Caki2 (cell line): Measurements from ENCODE around the gene ZAR1. TPM values are rescaled to one million over a fixed set of nuclear protein-coding genes. Genes with fewer than 3 reads are reported as not detected.
"Not testable (repeated sequence)": the region's sequence is repeated elsewhere in the genome, so short reads cannot be mapped to it uniquely, and the experiment has no call there.

Experiments
- DNase-seq: peaks from one replicate; pipeline ENCODE4 v3.0.0-alpha.2; 2015; ENCODE audit warnings: low read depth
- in situ Hi-C: cut with HindIII; loops from 2 replicates; pipeline ENCODE4 v1.10.0; 2016; ENCODE audit warnings: low sequenced_read_pairs, low pct_unique_long_range_greater_than_20kb, mixed read lengths
- total RNA-seq: library from RNA; depleted of rRNA; stranded (reverse); fragments of >200 nt; shearing (Covaris generic); gene quantifications from 2 replicates; pipeline ENCODE4 v1.2.3, GENCODE V29; 2014; ENCODE audit warnings: low replicate concordance; rRNA removed

ZAR1 gene, protein sequence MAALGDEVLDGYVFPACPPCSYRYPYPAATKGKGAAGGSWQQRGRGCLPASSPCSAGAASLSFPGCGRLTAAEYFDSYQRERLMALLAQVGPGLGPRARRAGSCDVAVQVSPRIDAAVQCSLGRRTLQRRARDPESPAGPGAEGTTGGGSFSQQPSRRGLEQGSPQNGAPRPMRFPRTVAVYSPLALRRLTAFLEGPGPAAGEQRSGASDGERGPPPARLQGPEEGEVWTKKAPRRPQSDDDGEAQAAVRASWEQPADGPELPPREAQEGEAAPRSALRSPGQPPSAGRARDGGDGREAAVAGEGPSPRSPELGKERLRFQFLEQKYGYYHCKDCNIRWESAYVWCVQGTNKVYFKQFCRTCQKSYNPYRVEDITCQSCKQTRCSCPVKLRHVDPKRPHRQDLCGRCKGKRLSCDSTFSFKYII
- not detected in 2 replicates for total RNA-seq

DNA sequence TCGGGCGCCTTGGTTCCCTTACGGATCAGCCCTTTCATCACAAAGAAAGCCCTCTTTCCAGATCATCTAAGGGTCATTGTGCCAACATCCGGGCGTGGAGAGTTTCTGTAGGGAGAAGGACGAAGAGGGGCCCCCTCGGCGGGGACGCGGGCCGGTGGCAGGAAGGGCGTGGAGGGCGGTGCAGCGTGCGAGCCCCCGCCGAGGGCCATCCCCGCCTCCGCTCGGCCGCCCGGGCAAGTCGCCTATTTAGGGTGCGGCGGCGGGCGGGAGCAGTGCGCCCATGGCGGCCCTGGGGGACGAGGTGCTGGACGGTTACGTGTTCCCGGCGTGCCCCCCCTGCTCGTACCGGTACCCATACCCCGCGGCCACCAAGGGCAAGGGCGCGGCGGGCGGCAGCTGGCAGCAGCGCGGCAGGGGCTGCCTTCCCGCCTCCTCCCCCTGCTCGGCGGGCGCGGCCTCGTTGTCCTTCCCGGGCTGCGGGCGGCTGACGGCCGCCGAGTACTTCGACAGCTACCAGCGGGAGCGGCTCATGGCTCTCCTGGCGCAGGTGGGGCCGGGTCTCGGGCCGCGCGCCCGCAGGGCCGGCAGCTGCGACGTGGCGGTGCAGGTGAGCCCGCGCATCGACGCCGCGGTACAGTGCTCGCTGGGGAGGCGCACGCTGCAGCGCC, at the start of gene ZAR1:
Gene ZAR1, plus strand, starts transcription at position 241 of the 668 bp plus-strand sequence. Its CDS starts 40 bp downstream, at position 281.
- in situ Hi-C loops = no loop called here
- DNase-seq = no peak

DNA sequence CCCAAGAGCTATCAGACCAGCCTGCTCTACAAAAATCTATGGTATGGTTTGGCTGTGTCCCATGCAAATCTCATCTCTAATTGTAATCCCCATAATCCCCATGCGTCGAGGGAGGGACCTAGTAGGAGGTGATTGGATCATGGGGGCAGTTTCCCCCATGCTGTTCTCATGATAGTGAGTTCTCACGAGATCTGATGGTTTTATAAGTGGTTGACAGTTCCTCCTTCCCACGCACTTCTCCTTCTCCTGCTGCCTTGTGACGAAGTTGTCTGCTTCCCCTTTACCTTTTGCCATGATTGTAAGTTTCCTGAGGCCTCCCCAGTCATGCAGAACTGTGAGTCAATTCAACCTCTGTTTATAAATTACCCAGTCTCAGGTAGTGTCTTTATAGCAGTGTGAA, 49.1 kb upstream of the ZAR1 start:
- in situ Hi-C loops, DNase-seq: not testable (repeated sequence)

DNA sequence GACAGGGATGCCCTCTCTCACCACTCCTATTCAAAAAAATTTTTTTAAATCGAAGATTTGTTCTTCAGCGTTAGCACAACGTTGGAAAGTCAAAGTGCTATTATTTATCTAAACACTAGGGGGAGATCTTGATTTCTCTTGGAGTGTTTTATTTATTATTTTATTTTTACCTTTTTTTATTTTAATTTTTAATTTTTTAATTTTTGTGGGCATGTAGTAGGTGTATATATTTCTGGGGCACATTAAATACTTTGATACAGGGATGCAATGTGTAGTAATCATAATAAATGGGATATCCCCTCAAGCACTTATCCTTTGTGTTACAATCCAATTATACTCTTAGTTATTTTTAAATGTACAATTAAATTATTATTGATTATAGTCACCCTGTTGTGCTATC, 44.3 kb upstream of the ZAR1 start:
- in situ Hi-C loops = no loop called here
- DNase-seq = no peak

DNA sequence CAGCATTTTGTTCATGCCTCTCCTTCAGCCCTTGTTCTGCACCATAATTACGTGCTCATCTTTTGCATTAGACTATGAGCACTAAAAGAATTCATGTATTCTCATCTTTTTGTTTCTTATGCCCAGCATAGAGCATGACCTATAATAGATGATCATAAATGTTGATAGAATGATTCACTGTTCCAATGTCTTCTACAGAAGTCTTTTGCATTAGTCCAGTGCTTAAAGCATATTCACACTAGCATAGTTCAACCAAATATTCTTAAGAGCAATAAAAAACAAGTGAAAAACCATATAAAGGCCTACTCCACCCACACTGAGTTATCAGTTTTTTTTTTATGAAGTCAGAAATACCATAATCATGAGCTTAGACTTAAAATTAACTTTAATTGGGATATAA, 43.4 kb upstream of the ZAR1 start:
- no peak for DNase-seq
- in situ Hi-C loops = no loop called here

DNA sequence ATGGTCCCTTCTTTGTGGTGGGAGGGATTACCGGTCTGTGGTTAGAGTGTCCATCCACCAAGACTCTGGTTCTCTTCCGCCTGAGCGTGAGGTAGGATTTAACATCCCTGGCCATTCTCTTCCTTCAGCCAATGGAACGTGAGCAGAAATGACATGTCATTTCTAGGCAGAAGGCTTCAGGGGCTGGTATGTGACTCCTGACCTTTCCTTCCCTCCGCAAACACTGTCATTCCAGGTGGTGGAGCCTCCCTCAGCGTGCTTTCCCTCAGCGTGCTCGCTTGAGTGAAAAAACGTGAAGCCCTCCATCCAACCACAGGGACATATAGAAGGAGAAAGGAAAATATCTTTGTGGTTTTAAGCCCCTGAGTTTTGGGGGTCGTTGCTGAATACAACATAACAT, 40.9 kb upstream of the ZAR1 start:
- in situ Hi-C loops = no loop called here
- no peak for DNase-seq

DNA sequence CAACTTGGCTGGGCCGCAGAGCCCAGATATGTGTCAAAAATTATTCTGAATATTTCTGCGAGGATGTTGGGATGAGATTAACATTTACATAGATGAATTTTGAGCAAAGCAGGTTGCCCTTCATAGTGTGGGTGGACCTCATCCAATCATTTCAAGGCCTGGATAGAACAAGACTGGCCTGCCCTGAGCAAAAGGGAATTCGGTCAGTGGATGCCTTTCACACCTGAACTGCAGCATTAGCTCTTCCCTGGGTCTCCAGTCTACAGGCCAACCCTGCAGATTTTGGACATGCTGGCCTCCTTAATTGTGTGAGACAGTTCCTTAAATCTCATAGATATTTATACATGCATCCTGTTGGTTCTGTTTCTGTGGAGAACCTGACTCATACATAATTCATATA, 39.3 kb upstream of the ZAR1 start:
- in situ Hi-C loops = no loop called here
- no peak for DNase-seq

DNA sequence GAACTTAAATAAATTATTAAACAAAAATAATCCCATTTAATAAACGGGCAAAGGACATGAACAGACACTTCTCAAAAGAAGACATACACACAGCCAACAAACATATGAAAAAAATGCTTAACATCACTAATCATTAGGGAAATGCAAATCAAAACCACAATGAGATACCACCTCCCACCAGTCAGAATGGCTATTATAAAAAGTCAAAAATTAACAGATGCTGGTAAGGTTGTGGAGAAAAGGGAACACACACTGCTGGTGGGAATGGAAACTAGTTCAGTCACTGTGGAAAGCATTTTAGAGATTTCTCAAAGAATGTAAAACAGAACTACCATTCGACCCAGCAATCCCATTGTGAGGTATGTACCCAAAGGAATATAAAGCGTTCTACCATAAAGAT, 38.4 kb upstream of the ZAR1 start:
- DNase-seq, in situ Hi-C loops: not testable (repeated sequence)

DNA sequence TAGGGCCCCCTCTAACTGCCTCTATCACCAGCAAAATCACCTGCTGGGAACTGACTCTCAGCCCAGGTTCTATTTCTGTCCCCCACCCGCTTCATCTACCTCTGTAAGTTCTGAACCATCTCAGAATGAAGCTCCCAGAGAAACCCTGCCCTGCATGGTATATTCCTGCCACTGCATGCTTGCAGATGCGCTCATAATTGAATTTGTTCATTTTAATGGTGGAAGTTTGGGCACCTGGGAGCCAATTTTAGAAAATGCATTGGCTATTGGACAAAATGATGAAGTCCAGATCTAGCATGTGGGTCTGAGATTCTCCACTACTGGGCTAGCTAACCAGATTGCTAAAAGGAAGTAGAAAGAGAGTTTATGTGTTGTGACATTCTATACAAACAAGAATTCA, 35.5 kb upstream of the ZAR1 start:
- in situ Hi-C loops = no loop called here
- no peak for DNase-seq

DNA sequence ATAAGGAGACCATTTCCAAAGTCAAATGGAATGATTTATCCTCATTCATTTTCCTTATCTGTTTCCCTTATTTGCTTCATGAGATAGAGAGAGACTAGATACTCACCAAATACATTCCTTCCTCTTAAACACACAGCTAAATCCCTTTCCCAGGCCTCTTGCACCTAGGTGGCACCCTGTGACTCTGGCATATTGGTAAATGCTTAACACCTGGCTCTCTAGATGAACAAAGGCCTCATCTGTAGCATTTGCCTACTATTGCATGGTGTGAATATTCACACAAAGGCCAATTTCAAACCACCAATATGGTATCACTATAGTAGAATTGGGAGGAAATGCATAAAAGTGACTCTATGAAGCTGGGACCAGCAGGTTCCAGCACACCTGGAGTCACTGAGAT, 29.1 kb upstream of the ZAR1 start:
- in situ Hi-C loops = no loop called here
- no peak for DNase-seq

DNA sequence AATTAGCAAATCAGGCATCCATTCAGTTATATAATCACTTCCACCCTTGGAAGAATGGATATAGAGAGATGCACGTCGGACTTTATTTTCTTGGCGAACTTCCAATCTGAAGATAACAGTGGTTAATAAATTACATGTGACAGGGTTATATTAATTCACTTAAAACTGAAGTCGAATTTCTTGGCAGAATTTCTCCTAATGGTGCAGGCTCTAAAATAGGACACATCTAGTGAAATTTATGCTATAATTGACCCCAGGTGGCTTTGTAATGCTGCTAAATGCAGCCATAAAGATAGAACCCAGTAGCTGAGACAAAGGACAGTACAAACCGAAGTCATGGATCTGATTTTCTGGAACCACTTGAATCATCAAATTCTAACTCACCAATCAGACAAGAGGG, 27.7 kb upstream of the ZAR1 start:
- no peak for DNase-seq
- in situ Hi-C loops = no loop called here

DNA sequence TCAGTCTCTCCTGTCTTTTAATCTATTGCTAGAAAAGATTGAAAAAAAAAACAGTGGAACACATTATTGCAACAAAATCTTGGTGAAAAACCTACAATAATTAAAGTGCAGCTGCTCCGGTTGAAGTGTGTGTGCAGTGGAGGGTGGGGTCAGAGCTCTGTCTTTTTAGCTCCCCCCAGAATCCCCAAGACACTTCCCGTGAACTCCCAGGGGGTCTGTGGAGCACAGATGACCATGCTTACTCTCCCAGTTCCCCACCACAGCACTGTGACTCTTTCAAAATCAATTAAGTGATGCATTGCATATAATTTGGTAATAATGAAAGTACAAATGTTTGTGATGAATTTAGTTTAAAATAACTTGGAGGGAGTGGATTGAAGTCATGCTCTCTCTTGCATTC, 22.6 kb upstream of the ZAR1 start:
- in situ Hi-C loops = no loop called here
- no peak for DNase-seq

DNA sequence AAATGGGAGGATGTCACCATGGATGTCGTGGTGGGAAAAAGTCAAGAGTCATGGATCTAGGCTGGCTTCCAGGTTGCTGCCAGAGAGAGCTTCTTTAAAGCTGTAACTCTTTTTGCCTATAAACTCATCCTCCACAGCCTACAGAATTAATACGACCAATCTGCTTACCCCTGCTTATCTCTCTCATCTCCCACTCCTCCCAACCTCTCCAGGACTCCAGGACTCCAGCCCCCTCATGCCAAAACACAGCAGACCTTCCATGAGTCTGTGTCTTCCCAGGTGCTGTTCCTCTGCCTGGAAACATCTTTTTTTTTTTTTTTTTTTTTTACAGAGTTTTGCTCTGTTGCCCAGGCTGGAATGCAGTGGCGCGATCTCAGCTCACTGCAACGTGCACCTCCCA, 22.2 kb upstream of the ZAR1 start:
- no peak for DNase-seq

DNA sequence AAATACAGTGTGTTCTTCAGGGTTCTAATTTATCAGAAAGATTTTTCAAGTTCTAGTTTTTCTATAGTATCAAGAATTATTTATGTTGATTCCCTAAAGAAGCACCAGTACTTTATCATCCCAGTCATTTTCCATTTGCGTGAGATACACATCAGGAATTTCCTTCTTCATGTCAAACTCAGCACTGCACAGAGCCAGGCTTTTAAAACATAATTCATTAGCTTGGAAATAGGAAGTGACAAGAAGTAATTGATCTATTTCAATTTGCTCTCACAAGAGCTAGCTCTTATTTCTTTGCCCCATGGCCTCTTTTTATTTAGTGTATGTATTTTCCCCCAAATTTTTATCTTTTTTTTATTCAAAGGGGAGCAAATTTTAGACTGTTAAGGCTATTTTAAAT, 19.9 kb upstream of the ZAR1 start:
- in situ Hi-C loops = no loop called here
- DNase-seq = no peak

More for the DNA sequence above, 22.2 kb upstream of the ZAR1 start:
- in situ Hi-C loops = no loop called here

DNA sequence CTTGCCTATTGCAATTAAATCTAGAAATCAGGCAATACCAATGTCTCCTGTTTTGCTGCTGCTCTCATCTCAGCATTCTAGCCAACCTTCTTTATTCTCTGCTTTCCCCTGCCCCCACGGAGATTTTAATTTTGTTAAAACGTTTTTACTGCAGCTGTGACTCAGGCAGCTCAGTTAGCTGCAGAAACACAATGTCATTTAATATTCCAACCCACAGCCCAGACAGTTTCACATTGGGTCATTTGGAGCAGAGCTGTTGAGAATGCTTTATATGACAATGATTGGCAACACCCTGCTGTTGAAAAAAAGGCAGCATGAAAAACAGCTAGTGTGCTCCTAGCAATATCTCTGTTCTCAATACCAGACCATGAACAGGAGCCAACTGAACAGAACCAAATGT, 19.5 kb upstream of the ZAR1 start:
- in situ Hi-C loops = no loop called here
- no peak for DNase-seq

DNA sequence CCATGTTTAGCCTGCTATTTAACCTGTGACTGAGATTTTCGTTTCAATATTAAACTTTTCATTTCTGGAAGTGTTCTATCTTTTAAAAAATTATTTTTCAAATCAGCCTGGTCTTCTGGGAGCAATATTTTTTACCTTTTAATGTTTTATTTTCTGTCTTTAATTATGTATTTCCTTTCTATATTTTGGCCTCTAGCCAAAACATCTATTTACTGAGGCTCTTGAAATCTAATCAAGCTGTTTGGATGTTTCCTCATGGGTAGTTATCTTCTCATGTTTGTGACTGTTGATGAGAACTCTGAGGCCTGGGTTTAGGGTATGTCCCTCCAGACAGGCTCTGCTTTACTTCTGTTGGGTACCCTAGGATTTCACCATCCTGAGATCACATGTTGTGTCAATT, 17.3 kb upstream of the ZAR1 start:
- in situ Hi-C loops = no loop called here
- no peak for DNase-seq

DNA sequence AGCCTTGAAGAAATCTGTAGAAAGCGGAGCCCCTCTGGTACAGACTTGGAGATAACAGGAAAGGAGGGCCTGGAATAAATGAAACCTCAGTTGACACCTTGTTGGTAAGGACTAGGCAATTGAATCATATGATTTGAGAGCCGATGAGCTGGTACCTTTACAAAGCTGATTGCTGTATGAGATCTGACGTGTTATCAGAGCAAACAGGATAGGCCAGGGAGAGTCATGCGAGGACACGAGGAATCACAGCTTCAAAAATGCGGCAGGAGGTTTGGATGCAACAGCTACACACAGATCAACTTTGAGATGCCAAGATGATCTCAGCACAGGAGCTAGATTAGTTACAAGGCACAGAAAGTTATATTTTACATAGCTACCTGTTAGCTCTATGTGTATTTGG, 14.3 kb upstream of the ZAR1 start:
- no peak for DNase-seq
- in situ Hi-C loops = no loop called here

DNA sequence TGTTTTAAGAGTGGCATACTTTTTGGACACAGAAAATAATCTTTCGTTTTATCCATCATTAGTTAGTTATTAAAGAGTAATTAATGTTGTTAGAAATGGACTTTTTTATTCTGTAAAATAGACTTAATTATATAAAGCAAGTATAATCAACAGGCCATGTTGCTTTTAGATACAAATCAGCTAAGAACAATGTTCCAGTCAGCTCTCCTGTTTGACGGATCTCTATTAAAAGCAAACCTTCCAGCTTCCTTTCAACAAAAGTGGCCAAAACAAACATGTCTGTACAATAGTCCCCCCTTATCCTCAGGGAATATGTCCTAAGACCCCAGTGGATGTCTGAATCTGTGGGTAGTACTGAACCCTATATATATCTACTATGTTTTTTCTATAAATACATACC, 11.8 kb upstream of the ZAR1 start:
- in situ Hi-C loops = no loop called here

DNA sequence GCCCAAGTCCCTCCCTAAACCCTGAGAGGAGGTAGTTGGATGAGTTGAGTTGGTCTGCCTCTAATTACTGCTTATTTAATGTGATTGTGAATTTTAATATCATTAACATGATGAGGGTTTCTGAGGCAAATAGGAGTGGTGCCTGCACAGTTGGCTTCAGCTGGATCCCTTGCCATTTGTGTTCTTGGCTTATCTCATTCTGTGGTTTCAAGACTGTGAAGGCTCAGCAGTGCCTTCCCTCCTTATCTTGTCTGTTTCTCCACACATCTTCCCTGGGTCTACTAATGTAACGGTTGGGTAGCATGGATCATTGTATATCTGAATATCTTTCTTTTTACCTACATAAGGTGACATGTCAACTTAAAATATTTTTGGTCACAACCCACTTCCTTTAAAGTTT, 8.5 kb upstream of the ZAR1 start:
- in situ Hi-C loops = no loop called here
- DNase-seq = no peak

More for the DNA sequence above, 11.8 kb upstream of the ZAR1 start:
- no peak for DNase-seq

DNA sequence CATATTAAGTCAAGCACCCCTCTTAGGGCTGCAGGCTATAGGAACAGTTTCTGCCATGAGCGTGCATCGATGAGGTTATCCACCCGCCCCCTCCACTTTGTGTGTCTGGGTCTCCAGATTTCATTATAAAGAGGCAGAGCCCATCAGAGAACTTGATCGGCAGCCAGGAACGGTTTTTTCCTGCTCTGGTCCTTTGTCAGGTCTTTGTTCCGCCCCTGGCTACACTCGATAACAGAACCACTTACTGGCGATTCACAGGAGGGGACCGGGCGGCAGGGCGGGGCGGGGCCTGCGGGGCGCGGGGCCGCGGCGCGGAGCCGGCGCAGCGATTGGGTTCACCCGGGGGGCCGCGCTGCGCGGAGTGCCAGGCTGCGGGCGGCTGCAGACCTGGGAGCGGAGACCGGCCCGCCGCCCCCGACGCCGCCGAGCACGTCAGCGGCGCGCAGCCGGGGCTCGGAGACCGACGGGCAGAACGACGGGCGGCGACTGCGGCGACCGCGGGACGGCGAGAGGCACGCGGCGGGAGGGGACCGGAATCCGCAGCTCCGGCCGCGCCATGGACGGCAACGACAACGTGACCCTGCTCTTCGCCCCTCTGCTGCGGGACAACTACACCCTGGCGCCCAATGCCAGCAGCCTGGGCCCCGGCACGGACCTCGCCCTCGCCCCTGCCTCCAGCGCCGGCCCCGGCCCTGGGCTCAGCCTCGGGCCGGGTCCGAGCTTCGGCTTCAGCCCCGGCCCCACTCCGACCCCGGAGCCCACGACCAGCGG, 6.9 kb upstream of the ZAR1 start, which contains the start of gene SLC10A4:
Gene SLC10A4, plus strand, starts transcription at position 338 of the 771 bp plus-strand sequence. Its CDS starts 219 bp downstream, at position 557.
- DNase-seq = no peak

More for the DNA sequence above, 6.9 kb upstream of the ZAR1 start, which contains the start of gene SLC10A4:
- in situ Hi-C loops = no loop called here
